SK-N-MC (cell line): Measurements from ENCODE around the gene CAPNS2.

Experiments used
- EZH2 ChIP-seq: fragments of 200-600 bp; sonication (generic); IDR thresholded peaks from one replicate; pipeline ENCODE4 v1.6.1; 2017; ENCODE audit warnings: antibody characterized with exemption
- FOXP2 ChIP-seq: optimal IDR thresholded peaks from 2 replicates; pipeline ENCODE3; 2011; ENCODE audit warnings: mild to moderate bottlenecking, moderate library complexity; ENCODE audit not compliant: insufficient read depth; ENCODE audit errors: extremely low read length, control extremely low read depth
- POLR2AphosphoS5 ChIP-seq: IDR thresholded peaks from 2 replicates; pipeline ENCODE4 v1.6.1; 2012; ENCODE audit warnings: mild to moderate bottlenecking, low read depth, low read length, borderline replicate concordance

- TF ChIP-seq EZH2 = no peak
- no peak for TF ChIP-seq POLR2AphosphoS5
- no peak for TF ChIP-seq FOXP2
Observed at GRCh38 chr16:55615071-55615470, 48.6 kb downstream of the CAPNS2 start.
